GM18868 (cell line): ENCODE data around the gene SLAMF6.
A peak's percentile ranks its signal among the peaks of the same experiment; 100 is the strongest.
"Not testable (repeated sequence)": the region's sequence is repeated elsewhere in the genome, so short reads cannot be mapped to it uniquely, and the experiment has no call there.

ENCODE experiments used
- ATAC-seq: cut with Tn5 transposase; IDR thresholded peaks from one replicate; pipeline ENCODE4 v1.9.1; 2021; ENCODE audit warnings: mild to moderate bottlenecking, moderate library complexity; ENCODE audit not compliant: unreplicated experiment

The SLAMF6 gene

GRCh38 chr1:160522622-160523345, at the start of gene SLAMF6:
TSS of gene SLAMF6 (minus strand) at chr1:160523255. CDS start at chr1:160523192, 63 bp downstream.
- peak; percentile 56 for ATAC-seq

GRCh38 chr1:160570840-160571239, 47.8 kb upstream of the SLAMF6 start:
- ATAC-seq, result no peak

- no peak for ATAC-seq
These were observed 46.8 kb upstream of the SLAMF6 start for GRCh38 chr1:160569806-160570205.

- ATAC-seq, result peak; percentile 89
These were observed 45.0 kb upstream of the SLAMF6 start for GRCh38 chr1:160567858-160568682.

GRCh38 chr1:160567341-160567740, 44.3 kb upstream of the SLAMF6 start:
- no peak for ATAC-seq

- no peak for ATAC-seq
These were observed 42.5 kb upstream of the SLAMF6 start for GRCh38 chr1:160565564-160565963.

- not testable (repeated sequence) for ATAC-seq
These were observed 40.2 kb upstream of the SLAMF6 start for GRCh38 chr1:160563230-160563629.

- ATAC-seq, result not testable (repeated sequence)
These were observed 39.7 kb upstream of the SLAMF6 start for GRCh38 chr1:160562745-160563144.

- ATAC-seq, result no peak
These were observed 37.8 kb upstream of the SLAMF6 start for GRCh38 chr1:160560806-160561205.

GRCh38 chr1:160560045-160560705, 37.1 kb upstream of the SLAMF6 start:
- ATAC-seq, result no peak

GRCh38 chr1:160559437-160559836, 36.4 kb upstream of the SLAMF6 start:
- ATAC-seq, result not testable (repeated sequence)

GRCh38 chr1:160558660-160559380, 35.8 kb upstream of the SLAMF6 start:
- ATAC-seq, result no peak

- ATAC-seq, result no peak
These were observed 30.7 kb upstream of the SLAMF6 start for GRCh38 chr1:160553778-160554177.

GRCh38 chr1:160552425-160552824, 29.4 kb upstream of the SLAMF6 start:
- no peak for ATAC-seq

- no peak for ATAC-seq
These were observed 27.5 kb upstream of the SLAMF6 start for GRCh38 chr1:160550572-160551034.

- no peak for ATAC-seq
These were observed 26.6 kb upstream of the SLAMF6 start for GRCh38 chr1:160549665-160550006.

GRCh38 chr1:160548960-160549664, 26.1 kb upstream of the SLAMF6 start:
- ATAC-seq, result peak; percentile 66

GRCh38 chr1:160548183-160548582, 25.1 kb upstream of the SLAMF6 start:
- ATAC-seq, result peak; percentile 60

- no peak for ATAC-seq
These were observed 24.4 kb upstream of the SLAMF6 start for GRCh38 chr1:160547422-160547821.

- no peak for ATAC-seq
These were observed 23.9 kb upstream of the SLAMF6 start for GRCh38 chr1:160546942-160547341.
